GM12874 (cell line): ENCODE results near the gene COQ4.

Experiments used
- CTCF ChIP-seq: IDR thresholded peaks from 2 replicates; pipeline ENCODE4 v1.5.1; 2011; ENCODE audit warnings: low read depth, mild to moderate bottlenecking, control low read depth, low read length, moderate library complexity; ENCODE audit not compliant: insufficient read depth

COQ4 gene

GRCh38 chr9:128358090-128358489 is 35.5 kb downstream of the COQ4 start:
- TF ChIP-seq CTCF = no peak

- TF ChIP-seq CTCF = no peak
Measured at GRCh38 chr9:128358861-128359260, 36.2 kb downstream of the COQ4 start.

- TF ChIP-seq CTCF = no peak
Measured at GRCh38 chr9:128360826-128361225, 38.2 kb downstream of the COQ4 start.

- no peak for TF ChIP-seq CTCF
Measured at GRCh38 chr9:128361296-128361985, 38.8 kb downstream of the COQ4 start.

GRCh38 chr9:128361986-128362646 is 39.5 kb downstream of the COQ4 start:
- peak; percentile 94 for TF ChIP-seq CTCF

- no peak for TF ChIP-seq CTCF
Measured at GRCh38 chr9:128362774-128363173, 40.1 kb downstream of the COQ4 start.

- no peak for TF ChIP-seq CTCF
Measured at GRCh38 chr9:128365525-128365924, 42.9 kb downstream of the COQ4 start.
